Psoas muscle (tissue), 8 donors: ENCODE results near the gene CLMN. TPM values are rescaled to one million over a fixed set of nuclear protein-coding genes. Genes with fewer than 3 reads are reported as not detected.

Experiments
- ATAC-seq, 4 donors: fragments of 200-7000 bp; cut with Tn5 transposase; one replicate each; pipeline ENCODE4 v1.9.1; 2020; ENCODE audit warnings: moderate library complexity in 3 of 4, mild to moderate bottlenecking in 2 of 4
- DNase-seq, 2 donors: peaks; one replicate each; pipeline ENCODE4 v3.0.0-alpha.2; 2020
- H3K27ac ChIP-seq: fragments of 200-600 bp; one replicate; pipeline ENCODE4 v1.8.0; 2022
- H3K27me3 ChIP-seq, 3 donors: fragments of 200-600 bp in 1 of 3; one replicate each; pipeline versions ENCODE4 v1.6.1 to v1.8.0; 2013 to 2022; ENCODE audit warnings: low read length in 2 of 3, mild to moderate bottlenecking in 2 of 3, moderate library complexity in 1 of 3; ENCODE audit not compliant: insufficient read depth in 3 of 3
- H3K36me3 ChIP-seq, 2 donors: fragments of 200-600 bp in 1 of 2; one replicate each; pipeline versions ENCODE4 v1.6.1 to v1.8.0; 2013 to 2022; ENCODE audit warnings: low read depth in 1 of 2, mild to moderate bottlenecking in 1 of 2, moderate library complexity in 1 of 2; ENCODE audit not compliant: insufficient read depth in 1 of 2
- H3K4me1 ChIP-seq: fragments of 200-600 bp; one replicate; pipeline ENCODE4 v1.8.0; 2022
- H3K4me3 ChIP-seq: fragments of 200-600 bp; one replicate; pipeline ENCODE4 v1.8.0; 2022; ENCODE audit warnings: mild to moderate bottlenecking
- H3K9me3 ChIP-seq: fragments of 200-600 bp; one replicate; pipeline ENCODE4 v1.8.0; 2022
- WGBS, 3 donors: extraction: QIAGEN DNeasy Blood & Tissue Kit; methylation state at CpG; one replicate each; pipeline versions ENCODE4 v1.1.6 to v1.1.7; 2013; 5-methylcytosine and 5-hydroxymethylcytosine counted together
- intact Hi-C, 2 donors: fragments of 100-400 bp; cut with DNase I; formaldehyde crosslinking; loops; one replicate each; pipeline versions ENCODE4 v1.11.0 to v1.14.2; 2022
- polyA plus RNA-seq, 3 donors: library from polyadenylated mRNA; stranded (reverse); fragments of 200-250 nt; gene quantifications; one replicate each; pipeline ENCODE4 v1.2.3, GENCODE V29; 2013
- total RNA-seq, 4 donors: library from RNA; stranded (reverse); fragmentation: NEBNext Ultra II Directional in 2 of 4; extraction: Animal tissue kit (Norgen Biotek cat#: 25700) in 2 of 4; gene quantifications; one replicate each; pipeline versions ENCODE4 v1.2.1 to v1.2.4, GENCODE V29; 2021 to 2023
- TF ChIP-seq, protein P1 (sequence below): fragments of 200-600 bp; IDR thresholded peaks from one replicate; pipeline ENCODE4 v1.8.0; 2022; ENCODE audit warnings: antibody characterized with exemption
- donor health status: healthy with polysubstance abuse.
- donor health status: DM: no; HTN: no; CAD: no; lungs with moderate emphysema.
- donor health status: Bipolar disorder and iron deficiency.
- donor health status: healthy.
- donor health status: DM: yes; HTN: yes; CAD: no.
- donor health status: DM: no; HTN: no; CAD: no.
- donor health status: DM: no; HTN: no; CAD: no.
- donor health status: DM: yes; HTN: yes; CAD: no.

The CLMN gene
- total and polyA plus RNA-seq, 7 donors: 1.7 to 9.6 (median 3.9) TPM

DNA sequence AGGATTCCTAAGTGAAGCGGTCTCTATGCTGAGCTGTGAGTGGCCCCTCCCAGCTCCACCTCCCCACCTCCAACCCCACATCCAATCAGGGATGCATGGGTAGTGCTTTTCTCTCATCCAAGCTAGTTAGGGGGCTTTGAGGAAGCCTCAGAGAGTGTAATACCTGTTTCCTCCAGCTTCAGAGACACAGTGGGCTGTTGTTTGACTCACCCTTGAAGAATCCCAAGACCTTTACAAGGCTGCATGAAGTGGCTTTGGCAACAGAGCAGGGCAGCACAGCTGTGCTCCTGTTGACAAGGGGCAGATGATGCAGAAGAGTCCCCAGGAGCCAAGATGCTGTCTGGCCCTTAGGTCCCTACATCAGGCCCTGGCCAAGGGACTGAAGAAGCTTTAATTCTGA is 27.1 kb upstream of the CLMN start:
- DNase-seq (no peak), ATAC-seq (peak in 1 of 4 donors; percentile 54)
- Histone ChIP-seq H3K27me3 (peaks cover 0 to 7% (median 0%) of the 10 kb centered on the region in 3 donors), H3K4me3 (no peak overlapping the region), H3K9me3 (no peaks in the 10 kb centered on the region), H3K36me3 (no peaks in the 10 kb centered on the region), H3K27ac (no peak overlapping the region), H3K4me1 (no peaks in the 10 kb centered on the region)
- 90 to 100% (median 94%) methylated on average over 1 of the region's 1 CpG for WGBS, 3 donors
- intact Hi-C loops: no loop called here
- TF ChIP-seq, protein P1, sequence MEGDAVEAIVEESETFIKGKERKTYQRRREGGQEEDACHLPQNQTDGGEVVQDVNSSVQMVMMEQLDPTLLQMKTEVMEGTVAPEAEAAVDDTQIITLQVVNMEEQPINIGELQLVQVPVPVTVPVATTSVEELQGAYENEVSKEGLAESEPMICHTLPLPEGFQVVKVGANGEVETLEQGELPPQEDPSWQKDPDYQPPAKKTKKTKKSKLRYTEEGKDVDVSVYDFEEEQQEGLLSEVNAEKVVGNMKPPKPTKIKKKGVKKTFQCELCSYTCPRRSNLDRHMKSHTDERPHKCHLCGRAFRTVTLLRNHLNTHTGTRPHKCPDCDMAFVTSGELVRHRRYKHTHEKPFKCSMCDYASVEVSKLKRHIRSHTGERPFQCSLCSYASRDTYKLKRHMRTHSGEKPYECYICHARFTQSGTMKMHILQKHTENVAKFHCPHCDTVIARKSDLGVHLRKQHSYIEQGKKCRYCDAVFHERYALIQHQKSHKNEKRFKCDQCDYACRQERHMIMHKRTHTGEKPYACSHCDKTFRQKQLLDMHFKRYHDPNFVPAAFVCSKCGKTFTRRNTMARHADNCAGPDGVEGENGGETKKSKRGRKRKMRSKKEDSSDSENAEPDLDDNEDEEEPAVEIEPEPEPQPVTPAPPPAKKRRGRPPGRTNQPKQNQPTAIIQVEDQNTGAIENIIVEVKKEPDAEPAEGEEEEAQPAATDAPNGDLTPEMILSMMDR: no peak

DNA sequence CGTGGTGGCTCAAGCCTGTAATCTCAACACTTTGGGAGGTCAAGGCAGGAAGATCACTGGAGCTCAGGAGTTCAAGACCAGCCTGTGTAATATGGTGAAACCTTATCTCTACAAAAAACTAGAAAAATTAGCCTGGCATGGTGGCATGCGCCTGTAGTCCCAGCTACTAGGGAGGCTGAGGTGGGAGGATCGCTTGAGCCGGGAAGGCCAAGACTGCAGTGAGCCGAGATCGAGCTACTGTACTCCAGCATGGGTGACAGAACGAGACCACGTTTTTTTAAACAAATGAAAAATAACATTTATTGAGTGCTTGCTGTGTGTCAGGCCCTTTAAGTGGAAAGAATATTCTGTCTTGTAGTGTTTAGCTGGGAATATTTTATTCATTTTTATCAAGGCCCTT is 26.6 kb upstream of the CLMN start:
- TF ChIP-seq, protein P1: no peak
- intact Hi-C loops: no loop called here
- WGBS, 3 donors: 95 to 96% (median 96%) methylated on average over 8 of the region's 8 CpGs

DNA sequence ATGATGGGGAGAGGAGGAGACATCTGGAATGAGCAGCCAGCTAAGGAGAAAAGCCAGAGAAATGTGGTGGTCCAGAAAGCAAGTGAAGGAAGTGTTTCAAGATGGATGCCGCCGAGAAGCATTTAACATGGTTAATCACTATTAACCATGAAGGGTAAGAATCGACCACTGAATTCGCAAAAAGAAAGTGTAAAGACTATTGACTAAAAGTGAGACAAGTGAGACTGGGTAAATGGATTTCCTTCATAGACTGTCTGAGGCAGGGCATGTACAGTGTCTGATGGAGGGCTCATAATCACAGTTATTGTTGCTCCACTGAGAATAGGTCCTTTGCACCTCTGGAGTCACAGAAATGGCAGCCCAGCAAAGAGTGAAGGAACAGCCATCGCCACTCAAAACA is 25.3 kb upstream of the CLMN start:
- no peak for ATAC-seq
- Histone ChIP-seq H3K36me3 (no peaks in the 10 kb centered on the region), H3K4me1 (peaks cover 2% of the 10 kb centered on the region), H3K27me3 (peaks cover 0 to 11% (median 0%) of the 10 kb centered on the region in 3 donors), H3K27ac (no peak overlapping the region), H3K9me3 (no peaks in the 10 kb centered on the region), H3K4me3 (no peak overlapping the region)
- TF ChIP-seq, protein P1: no peak
- 68 to 86% (median 75%) methylated on average over 5 of the region's 5 CpGs for WGBS, 3 donors
- intact Hi-C loops: no loop called here
- DNase-seq: no peak

More for the DNA sequence above, 26.6 kb upstream of the CLMN start:
- Histone ChIP-seq H3K9me3 (no peaks in the 10 kb centered on the region), H3K36me3 (no peaks in the 10 kb centered on the region), H3K27me3 (peaks cover 0 to 7% (median 0%) of the 10 kb centered on the region in 3 donors), H3K27ac (no peak overlapping the region), H3K4me1 (no peaks in the 10 kb centered on the region), H3K4me3 (no peak overlapping the region)
- DNase-seq (no peak), ATAC-seq (no peak)

DNA sequence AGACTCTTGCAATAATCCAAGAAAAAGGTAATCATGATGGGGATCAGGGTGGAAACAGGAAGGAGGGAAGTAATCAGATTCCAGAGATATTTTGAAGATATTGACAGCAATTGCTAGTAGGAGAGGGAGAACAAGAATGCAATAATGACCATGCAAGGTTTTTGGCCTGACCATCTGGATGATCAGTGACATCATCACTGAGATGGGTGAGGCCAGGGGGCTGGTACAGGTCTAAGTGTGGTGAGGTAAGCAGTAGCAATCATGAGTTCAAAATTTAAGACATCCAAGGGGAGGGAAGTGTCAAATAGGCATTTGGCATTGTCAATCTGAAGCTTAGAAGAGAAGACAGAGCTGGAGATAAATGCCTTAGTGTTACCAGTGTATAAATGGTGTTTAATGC is 24.8 kb upstream of the CLMN start:
- DNase-seq (no peak), ATAC-seq (no peak)
- Histone ChIP-seq H3K4me3 (no peak overlapping the region), H3K36me3 (no peaks in the 10 kb centered on the region), H3K9me3 (no peaks in the 10 kb centered on the region), H3K27ac (no peak overlapping the region), H3K27me3 (peaks cover 0 to 11% (median 0%) of the 10 kb centered on the region in 3 donors), H3K4me1 (peaks cover 2% of the 10 kb centered on the region)
- intact Hi-C loops: no loop called here
- TF ChIP-seq, protein P1: no peak

DNA sequence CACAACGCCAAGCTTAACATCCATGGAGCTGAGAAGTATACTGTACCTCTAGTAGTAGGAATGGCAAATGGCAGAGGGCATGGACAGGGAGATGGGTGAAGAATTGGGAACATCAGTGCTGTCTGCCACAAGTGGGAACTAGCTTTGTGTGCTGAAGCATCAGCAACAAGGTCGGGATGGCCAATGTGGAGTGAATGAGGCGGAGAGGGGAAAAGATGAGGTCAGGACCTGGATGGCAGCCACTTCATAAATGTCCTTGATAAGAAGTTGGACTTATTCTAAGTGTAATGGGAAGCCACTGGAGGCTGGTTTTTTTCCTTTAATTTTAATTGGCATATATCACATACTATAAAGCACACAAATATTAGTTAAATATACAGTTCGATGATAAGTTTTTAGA is 21.9 kb upstream of the CLMN start:
- Histone ChIP-seq H3K36me3 (no peaks in the 10 kb centered on the region), H3K27me3 (peaks cover 0 to 20% (median 2%) of the 10 kb centered on the region in 3 donors), H3K4me3 (no peak overlapping the region), H3K9me3 (no peaks in the 10 kb centered on the region), H3K27ac (no peak overlapping the region), H3K4me1 (peaks cover 2% of the 10 kb centered on the region)
- intact Hi-C loops: no loop called here
- TF ChIP-seq, protein P1: no peak
- 67 to 70% (median 67%) methylated on average over 4 of the region's 4 CpGs for WGBS, 3 donors
- DNase-seq (no peak), ATAC-seq (no peak)
